Panc1 (cell line): ENCODE results near the gene MUL1.

ENCODE experiments used
- CTCF ChIP-seq: fragments of 450-650 bp; IDR thresholded peaks from 2 replicates; pipeline ENCODE4 v1.5.1; 2017; ENCODE audit warnings: mild to moderate bottlenecking
- POLR2AphosphoS5 ChIP-seq: IDR thresholded peaks from 2 replicates; pipeline ENCODE4 v1.6.1; 2012; ENCODE audit warnings: mild to moderate bottlenecking, low read depth, low read length, moderate library complexity
- REST ChIP-seq, 2 experiments: IDR thresholded peaks; 2 replicates each; pipeline ENCODE4 v1.6.1; 2011 to 2012; ENCODE audit warnings: low read depth in 2 of 2, control low read depth in 1 of 2, low read length in 1 of 2, mild to moderate bottlenecking in 1 of 2, moderate library complexity in 1 of 2; ENCODE audit not compliant: insufficient read depth in 1 of 2
- SIN3A ChIP-seq: IDR thresholded peaks from 2 replicates; pipeline ENCODE4 v1.6.1; 2012; ENCODE audit warnings: low read depth, mild to moderate bottlenecking, low read length, moderate library complexity, borderline replicate concordance; ENCODE audit not compliant: insufficient read depth
- TCF7L2 ChIP-seq: IDR thresholded peaks from 2 replicates; pipeline ENCODE4 v1.6.1; 2011; ENCODE audit warnings: mild to moderate bottlenecking, low read depth, low read length, inconsistent platforms

- no peak for TF ChIP-seq CTCF
- no peak for TF ChIP-seq POLR2AphosphoS5
- TF ChIP-seq TCF7L2, result no peak
- no peak for TF ChIP-seq SIN3A
- no peak for TF ChIP-seq REST (IDR thresholded peaks at IDR 0.05; ENCODE audit: insufficient read depth in 1 of 2, low read depth in 2 of 2, low read length in 1 of 2)
Measured at GRCh38 chr1:20470194-20470593, 37.8 kb downstream of the MUL1 start.
